GM19193 (cell line): ENCODE measurements around the gene DENND4B.

Experiments
- POLR2A ChIP-seq: IDR thresholded peaks from 4 replicates; pipeline ENCODE4 v1.6.1; 2011; ENCODE audit not compliant: insufficient read depth, insufficient read length; ENCODE audit errors: extremely low read depth

Gene DENND4B

GRCh38 chr1:153940756-153941155, 5.8 kb downstream of the DENND4B start:
- TF ChIP-seq POLR2A = no peak

- no peak for TF ChIP-seq POLR2A
These were observed 7.0 kb downstream of the DENND4B start for GRCh38 chr1:153939476-153939875.

GRCh38 chr1:153938996-153939395, 7.5 kb downstream of the DENND4B start:
- TF ChIP-seq POLR2A = no peak

DNA sequence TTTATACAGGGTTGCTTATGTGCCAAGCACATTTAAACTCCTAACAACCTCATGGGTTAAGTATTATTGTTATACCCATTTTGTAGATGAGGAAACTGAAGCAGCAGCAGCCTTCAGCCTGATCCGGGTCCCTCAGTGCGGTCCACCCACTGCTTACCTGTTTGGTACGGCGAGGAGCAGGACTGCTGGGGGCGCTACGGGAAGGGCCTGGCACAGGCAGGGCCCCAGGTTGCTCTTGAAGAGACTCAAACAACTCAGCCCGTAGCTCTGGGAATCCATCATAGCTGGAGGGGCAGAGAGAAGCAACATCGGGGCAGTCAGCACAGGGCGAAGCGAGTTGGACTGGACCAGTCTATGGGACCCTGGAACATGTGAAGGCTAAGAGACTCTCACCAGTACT, 9.2 kb downstream of the DENND4B start:
- TF ChIP-seq POLR2A = no peak

DNA sequence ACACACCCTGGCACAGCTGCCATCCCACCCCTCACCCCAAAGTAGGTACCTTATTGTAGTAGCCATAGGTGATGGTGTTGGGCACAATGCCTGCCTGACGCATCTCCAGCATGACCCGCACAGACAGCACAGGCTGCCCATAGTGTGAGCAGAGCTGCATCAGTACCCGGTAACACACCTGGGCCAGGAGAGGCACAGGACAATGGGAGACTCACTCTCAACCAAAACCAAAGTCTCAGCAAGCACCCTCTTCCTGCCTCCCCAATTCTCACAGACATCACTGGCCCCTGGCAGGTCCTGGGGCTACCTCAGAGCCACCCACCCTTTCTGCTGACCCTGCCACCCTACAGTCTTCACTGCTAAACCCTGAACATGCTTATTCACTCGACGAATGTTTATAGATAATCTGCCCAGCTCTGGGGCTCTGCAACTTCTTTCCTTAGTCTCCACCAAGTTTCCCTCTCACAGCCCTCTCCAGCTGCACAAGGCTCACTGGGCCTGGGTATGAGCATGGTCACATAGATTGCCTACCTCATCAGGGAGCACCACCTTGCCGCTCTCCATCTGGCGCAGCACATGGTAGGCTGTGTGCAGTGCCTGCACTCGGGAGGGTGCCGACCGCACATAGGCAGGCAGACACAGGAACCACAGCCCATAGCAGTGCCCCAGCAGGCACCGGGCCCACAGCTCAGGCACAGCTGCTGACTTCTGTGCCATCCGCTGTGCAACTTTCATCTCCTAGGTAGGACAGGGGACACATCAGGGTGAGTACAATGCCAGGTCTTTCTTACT, 10.3 kb downstream of the DENND4B start:
- TF ChIP-seq POLR2A = no peak

GRCh38 chr1:153934746-153935145, 11.8 kb downstream of the DENND4B start:
- no peak for TF ChIP-seq POLR2A

- no peak for TF ChIP-seq POLR2A
These were observed 12.6 kb downstream of the DENND4B start for GRCh38 chr1:153933955-153934354.

- no peak for TF ChIP-seq POLR2A
These were observed 13.1 kb downstream of the DENND4B start for GRCh38 chr1:153933430-153933829.

GRCh38 chr1:153932156-153933131, 14.1 kb downstream of the DENND4B start:
- TF ChIP-seq POLR2A = no peak

- no peak for TF ChIP-seq POLR2A
These were observed 16.3 kb downstream of the DENND4B start for GRCh38 chr1:153929981-153930948.

- TF ChIP-seq POLR2A = no peak
These were observed 17.1 kb downstream of the DENND4B start for GRCh38 chr1:153929426-153929825.

DNA sequence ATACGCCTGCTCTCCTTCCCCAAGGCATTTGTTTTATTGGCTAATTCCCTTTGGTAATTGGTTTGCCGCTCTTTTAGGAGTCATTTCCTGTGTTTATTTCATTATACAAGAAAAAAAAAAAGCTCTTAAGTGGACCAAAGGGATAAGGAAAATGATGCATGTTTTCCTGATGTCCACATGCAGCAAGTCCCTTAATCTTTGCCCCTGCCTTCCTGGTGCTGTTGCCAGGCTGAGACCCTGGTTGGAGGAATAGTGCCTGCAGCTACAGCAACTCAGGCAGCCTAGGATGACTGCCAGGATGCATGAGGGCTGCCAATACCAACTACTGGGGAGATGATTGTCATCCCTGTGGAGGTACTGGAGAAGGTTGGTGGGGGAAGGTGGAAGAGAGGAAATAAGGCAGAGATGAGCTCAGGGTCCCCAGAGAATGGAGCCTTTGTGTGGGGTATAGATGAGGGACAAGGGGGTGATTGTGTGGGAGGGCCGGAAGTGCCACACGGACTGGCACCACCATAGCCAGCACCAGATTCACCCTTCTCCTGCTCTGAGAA, 17.7 kb downstream of the DENND4B start:
- TF ChIP-seq POLR2A = no peak

GRCh38 chr1:153928245-153928644, 18.3 kb downstream of the DENND4B start:
- TF ChIP-seq POLR2A = no peak

- TF ChIP-seq POLR2A = no peak
These were observed 20.1 kb downstream of the DENND4B start for GRCh38 chr1:153926405-153926804.
